ENCODE data around the gene E2F4. TPM values are rescaled to one million over a fixed set of nuclear protein-coding genes. Genes with fewer than 3 reads are reported as not detected.
A peak's percentile ranks its signal among the peaks of the same experiment; 100 is the strongest.

E2F4 gene, protein sequence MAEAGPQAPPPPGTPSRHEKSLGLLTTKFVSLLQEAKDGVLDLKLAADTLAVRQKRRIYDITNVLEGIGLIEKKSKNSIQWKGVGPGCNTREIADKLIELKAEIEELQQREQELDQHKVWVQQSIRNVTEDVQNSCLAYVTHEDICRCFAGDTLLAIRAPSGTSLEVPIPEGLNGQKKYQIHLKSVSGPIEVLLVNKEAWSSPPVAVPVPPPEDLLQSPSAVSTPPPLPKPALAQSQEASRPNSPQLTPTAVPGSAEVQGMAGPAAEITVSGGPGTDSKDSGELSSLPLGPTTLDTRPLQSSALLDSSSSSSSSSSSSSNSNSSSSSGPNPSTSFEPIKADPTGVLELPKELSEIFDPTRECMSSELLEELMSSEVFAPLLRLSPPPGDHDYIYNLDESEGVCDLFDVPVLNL
- 85.7 TPM for total RNA-seq (ENCODE audit: insufficient read depth, low replicate concordance)

GRCh38 chr16:67191995-67192681 lies at the start of gene E2F4:
E2F4 (plus strand) TSS chr16:67192155; CDS start chr16:67192228, 73 bp downstream.
- DNase-seq (ENCODE audit: low spot score): peak; percentile 90

- no peak for DNase-seq (ENCODE audit: low spot score)
Measured at GRCh38 chr16:67142342-67142741, 49.6 kb upstream of the E2F4 start.

DNA sequence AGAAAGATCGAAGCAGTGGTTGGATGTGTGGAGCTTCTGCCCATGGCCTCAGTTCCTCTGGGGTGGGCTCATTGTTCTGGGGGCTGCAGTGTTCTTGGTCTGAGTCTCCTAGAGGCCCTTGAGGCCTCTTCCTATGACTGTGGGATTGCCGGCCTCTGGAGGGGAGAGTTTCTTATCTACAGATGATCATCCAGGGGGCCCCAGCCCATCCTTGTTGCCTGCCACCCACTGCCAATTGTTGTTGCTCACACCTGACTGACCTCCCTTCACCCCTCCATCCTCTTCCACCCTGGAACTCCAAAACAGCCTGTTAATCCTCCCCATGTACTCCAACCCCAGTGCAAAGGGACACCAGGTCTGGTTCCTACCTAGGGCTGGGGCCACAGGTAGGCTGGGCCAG lies 47.0 kb upstream of the E2F4 start:
- DNase-seq (ENCODE audit: low spot score): no peak

GRCh38 chr16:67145746-67146145 lies 46.2 kb upstream of the E2F4 start:
- DNase-seq (ENCODE audit: low spot score): no peak

GRCh38 chr16:67146523-67147357 lies 45.2 kb upstream of the E2F4 start:
- DNase-seq (ENCODE audit: low spot score): no peak

GRCh38 chr16:67147437-67148140 lies 44.4 kb upstream of the E2F4 start:
- DNase-seq (ENCODE audit: low spot score): no peak

DNA sequence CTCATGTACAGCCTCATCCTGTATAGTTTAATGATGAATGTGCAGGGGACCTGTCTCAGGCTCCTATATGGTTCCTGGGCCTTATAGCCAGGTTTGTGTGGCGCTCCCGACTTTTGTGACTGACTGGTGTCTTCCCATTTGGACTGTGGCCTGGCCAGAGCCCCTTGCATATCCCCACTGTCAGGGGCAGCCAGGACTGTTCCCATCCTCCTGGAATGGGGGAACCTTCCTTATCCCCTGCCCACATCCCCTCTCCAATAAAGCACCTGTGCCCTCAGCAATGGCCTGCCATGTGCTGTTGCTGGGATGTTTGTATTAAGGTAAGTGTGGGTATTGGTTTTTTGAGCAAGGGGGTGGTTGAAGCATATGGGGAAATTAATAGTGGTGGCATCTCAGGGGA lies 43.7 kb upstream of the E2F4 start:
- DNase-seq (ENCODE audit: low spot score): no peak

DNA sequence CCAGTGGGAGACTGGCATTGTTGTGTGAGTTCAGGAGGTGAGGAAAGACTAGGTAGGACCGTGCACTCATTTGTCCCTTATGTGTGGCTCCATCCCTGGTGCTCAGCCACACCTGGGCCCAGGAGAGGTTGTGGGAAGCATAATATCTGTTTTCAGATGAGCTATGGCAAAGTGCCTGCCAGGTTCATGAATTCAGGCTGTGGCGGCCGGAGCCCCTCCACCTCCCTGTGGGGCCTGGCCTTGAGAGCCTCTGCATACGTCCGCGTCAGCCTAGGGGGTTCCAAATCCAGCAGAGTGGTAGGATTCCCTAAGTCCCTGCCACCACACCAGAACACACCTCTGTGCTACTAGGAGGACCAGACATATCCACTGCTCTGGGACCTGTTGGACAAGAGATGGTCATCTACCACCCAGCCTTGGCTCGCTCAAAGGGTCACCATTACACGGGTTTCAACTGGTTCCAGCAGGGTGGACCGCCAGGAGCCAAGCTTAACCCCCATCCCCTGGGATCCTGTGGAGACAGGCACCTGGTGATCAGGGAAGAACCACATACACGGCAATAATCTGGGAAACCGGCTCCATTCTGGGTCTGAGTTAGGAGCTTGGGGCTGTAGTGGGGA lies 43.2 kb upstream of the E2F4 start:
- no peak for DNase-seq (ENCODE audit: low spot score)

- DNase-seq (ENCODE audit: low spot score): no peak
Measured at GRCh38 chr16:67149276-67150046, 42.5 kb upstream of the E2F4 start.

DNA sequence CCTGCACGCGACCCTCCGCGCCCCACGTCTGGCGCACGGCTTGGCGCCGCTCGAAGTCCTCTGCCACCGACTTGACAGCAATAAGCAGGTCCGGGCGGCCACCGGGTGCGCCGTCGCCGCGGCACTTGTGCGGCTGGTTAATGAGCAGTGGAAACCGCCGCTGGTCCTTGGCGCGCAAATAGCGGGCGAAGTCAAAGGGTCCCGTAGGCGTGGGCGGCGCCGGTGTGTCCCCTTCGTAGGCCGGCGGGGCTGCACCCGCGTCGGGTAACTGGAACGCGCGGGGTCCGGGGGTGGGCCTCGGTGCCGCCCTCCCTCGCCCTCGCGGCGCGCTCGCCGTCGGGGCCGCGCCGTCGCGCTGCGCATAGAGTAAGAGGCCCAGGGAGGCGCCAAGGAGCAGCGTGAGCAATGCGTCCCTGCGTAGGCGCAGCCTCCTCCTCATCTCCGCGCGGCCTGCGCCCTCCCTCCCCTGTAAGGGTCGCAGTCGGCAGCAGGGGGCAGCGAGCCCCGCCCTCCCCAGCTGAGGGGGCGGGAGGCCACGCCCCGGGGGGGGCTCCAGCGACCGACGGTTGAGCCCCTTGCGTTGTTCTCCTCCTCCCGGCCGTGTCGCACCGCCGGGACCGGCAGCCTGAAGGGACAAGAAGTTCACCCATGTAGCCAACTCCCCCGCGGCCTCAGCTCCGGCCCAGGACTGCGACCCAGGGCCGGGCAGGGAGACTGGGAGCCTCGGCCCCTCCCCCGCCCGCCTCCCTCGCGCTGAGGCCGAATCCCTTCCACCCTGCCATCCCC lies 41.7 kb upstream of the E2F4 start:
- DNase-seq (ENCODE audit: low spot score): peak; percentile 88

- DNase-seq (ENCODE audit: low spot score): peak; percentile 95
Measured at GRCh38 chr16:67150833-67151396, 41.0 kb upstream of the E2F4 start, which contains the start of gene B3GNT9. B3GNT9 (minus strand) TSS chr16:67150998; CDS start chr16:67150485, 513 bp downstream.

- no peak for DNase-seq (ENCODE audit: low spot score)
Measured at GRCh38 chr16:67151431-67152097, 40.4 kb upstream of the E2F4 start.

GRCh38 chr16:67154578-67155294 lies 37.2 kb upstream of the E2F4 start:
- DNase-seq (ENCODE audit: low spot score): no peak

DNA sequence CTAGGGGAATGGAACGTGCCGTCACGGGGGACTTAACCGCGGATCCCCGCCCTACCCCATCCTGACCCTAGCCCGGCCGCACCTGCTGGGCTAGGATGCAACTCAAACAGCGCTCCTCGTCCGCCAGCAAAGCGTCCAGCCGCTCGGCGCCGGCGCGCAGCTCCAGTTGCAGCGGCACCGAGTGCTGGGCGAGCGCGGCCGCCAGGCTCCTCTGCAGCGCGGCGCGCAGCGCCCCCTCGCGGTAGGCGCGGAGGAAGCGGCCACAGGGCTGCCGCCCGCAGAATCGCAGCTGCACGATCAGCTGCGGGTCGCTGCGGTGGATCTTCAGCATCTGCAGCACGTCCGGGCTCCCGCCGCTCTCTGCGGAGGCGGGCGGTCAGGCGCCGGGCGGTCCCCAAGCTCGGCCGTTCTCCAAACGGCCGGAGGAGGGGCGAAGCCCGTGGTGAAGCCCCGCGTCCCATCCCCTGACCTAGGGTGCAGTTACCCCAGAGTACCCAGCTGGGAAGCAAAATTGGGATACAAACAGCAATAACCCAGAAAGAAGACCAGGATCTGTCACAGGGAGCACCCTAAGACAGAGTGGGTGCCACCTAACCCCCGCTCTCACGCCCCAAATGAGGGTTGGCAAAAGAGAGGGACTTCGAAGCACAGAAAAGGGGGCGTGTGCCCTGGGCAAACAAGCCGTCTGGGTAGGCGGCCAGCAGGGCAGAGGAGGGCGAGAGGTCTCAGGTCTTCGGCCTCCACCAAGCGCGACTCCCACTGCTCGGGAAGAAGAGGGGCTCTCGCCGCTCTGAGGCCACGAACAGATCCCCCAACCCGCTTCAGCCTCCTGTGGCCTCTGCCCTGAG lies 36.4 kb upstream of the E2F4 start:
- peak; percentile 67 for DNase-seq (ENCODE audit: low spot score)

DNA sequence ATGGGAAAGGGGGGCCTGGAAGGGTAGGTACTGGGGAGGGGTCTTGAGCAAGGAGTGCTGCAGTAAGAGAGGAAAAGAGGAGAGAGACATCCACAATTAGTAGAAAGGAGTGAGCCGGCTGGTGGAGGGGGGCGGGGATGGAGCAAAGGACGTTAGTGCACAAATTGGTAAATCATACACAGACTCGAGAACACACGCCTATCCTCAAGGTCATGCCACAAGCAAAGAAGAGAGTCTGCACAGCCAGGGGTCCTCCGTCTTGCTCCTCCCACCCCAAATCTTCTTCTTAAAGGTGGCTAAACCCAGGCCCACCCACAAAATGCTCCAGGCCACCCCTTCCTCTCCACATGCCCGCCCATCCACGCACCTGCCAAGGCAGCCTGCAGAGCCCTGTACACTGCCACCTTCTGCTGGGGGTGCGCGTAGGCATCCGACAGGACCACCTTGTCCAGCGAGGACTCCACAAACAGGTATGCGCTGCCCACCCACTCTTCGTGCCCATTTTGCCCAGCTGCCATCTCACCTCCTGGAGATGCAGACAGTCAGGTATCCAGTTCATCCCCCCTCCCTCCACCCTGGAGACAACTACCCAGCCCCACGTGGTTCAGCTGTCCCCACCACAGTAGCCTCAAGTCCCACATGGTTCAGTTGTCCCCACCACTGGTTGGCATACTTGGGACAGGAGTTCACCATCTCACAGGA lies 35.7 kb upstream of the E2F4 start:
- no peak for DNase-seq (ENCODE audit: low spot score)

DNA sequence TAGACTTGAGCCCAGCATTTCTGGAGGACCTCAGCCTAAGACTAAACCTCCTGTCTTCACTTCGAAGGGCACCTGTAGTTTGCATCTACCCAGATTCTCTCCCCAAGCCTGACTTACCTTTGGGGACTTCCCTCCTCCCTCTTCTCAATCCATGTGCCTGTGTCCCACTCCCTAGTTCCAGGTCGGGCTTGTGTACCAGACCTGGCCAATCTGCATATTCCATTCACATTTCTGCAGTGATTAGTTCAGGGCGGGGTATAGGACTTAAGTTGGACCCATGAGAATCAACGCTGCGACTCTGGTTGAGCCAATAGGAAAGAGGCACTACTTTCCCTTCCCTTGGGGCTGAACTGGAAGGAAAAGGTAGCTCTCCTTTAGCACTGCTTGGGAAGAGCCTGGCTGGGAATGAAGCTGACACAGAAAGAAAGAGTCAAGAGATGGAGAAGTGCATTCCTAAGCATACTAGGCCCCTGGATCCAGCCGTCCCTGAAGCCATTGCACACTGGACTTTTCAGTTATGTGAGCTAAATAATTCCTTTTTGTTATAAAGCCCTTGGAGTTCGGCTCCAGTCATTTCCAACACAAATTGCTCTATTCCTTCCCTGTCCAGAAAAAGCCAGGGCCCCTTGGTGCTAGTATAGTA lies 34.7 kb upstream of the E2F4 start:
- DNase-seq (ENCODE audit: low spot score): no peak
